ENCODE data around the gene MAN1A2. TPM values are rescaled to one million over a fixed set of nuclear protein-coding genes. Genes with fewer than 3 reads are reported as not detected.

Gene MAN1A2
- total RNA-seq, 1 experiment from 2014 or later, result 28.7 TPM

DNA sequence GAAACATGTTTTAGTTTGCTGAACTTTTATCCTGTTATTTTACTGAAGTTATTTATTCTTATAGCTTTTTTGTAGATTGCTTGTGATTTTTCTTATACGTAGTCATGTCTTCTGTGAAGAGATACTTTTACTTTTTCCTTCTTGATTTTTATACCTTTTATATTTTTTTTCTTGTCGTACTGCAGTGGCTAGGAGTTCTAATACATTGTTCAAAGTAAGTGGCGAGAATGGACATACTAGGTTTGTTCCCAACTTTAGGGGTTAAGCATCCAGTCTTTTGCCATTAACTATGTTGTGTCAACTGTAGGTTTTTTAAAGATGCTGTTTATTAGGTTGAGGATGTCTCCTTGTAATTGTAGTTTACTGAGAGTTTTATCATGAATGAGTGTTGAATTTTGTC is 36.3 kb downstream of the MAN1A2 start:
- TF ChIP-seq TCF7L2 (IDR thresholded peaks at IDR 0.05; ENCODE audit: low read depth, low read length) (no peak), POLR2AphosphoS5 (IDR thresholded peaks at IDR 0.05; ENCODE audit: low read depth, low read length) (no peak), SIN3A (IDR thresholded peaks at IDR 0.05; ENCODE audit: borderline replicate concordance, insufficient read depth, low read depth, low read length) (no peak)
- TF ChIP-seq, protein P1, sequence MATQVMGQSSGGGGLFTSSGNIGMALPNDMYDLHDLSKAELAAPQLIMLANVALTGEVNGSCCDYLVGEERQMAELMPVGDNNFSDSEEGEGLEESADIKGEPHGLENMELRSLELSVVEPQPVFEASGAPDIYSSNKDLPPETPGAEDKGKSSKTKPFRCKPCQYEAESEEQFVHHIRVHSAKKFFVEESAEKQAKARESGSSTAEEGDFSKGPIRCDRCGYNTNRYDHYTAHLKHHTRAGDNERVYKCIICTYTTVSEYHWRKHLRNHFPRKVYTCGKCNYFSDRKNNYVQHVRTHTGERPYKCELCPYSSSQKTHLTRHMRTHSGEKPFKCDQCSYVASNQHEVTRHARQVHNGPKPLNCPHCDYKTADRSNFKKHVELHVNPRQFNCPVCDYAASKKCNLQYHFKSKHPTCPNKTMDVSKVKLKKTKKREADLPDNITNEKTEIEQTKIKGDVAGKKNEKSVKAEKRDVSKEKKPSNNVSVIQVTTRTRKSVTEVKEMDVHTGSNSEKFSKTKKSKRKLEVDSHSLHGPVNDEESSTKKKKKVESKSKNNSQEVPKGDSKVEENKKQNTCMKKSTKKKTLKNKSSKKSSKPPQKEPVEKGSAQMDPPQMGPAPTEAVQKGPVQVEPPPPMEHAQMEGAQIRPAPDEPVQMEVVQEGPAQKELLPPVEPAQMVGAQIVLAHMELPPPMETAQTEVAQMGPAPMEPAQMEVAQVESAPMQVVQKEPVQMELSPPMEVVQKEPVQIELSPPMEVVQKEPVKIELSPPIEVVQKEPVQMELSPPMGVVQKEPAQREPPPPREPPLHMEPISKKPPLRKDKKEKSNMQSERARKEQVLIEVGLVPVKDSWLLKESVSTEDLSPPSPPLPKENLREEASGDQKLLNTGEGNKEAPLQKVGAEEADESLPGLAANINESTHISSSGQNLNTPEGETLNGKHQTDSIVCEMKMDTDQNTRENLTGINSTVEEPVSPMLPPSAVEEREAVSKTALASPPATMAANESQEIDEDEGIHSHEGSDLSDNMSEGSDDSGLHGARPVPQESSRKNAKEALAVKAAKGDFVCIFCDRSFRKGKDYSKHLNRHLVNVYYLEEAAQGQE (IDR thresholded peaks at IDR 0.05; ENCODE audit: insufficient read depth in 1 of 2, low read depth in 2 of 2, low read length in 1 of 2), result no peak
- TF ChIP-seq, protein P2, sequence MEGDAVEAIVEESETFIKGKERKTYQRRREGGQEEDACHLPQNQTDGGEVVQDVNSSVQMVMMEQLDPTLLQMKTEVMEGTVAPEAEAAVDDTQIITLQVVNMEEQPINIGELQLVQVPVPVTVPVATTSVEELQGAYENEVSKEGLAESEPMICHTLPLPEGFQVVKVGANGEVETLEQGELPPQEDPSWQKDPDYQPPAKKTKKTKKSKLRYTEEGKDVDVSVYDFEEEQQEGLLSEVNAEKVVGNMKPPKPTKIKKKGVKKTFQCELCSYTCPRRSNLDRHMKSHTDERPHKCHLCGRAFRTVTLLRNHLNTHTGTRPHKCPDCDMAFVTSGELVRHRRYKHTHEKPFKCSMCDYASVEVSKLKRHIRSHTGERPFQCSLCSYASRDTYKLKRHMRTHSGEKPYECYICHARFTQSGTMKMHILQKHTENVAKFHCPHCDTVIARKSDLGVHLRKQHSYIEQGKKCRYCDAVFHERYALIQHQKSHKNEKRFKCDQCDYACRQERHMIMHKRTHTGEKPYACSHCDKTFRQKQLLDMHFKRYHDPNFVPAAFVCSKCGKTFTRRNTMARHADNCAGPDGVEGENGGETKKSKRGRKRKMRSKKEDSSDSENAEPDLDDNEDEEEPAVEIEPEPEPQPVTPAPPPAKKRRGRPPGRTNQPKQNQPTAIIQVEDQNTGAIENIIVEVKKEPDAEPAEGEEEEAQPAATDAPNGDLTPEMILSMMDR (IDR thresholded peaks at IDR 0.05), result no peak
- no peaks in the 10 kb centered on the region; the same call in 1 of the 2 replicates for H3K36me3 ChIP-seq (ENCODE audit: control insufficient read depth, insufficient read depth, low read length)
- intact Hi-C loops (cut with micrococcal nuclease; ENCODE audit: unreplicated experiment), result no loop called here
- ChIA-PET CTCF (no interaction called here), POLR2A (no interaction called here)
- no peak overlapping the region for H3K4me3 ChIP-seq (ENCODE audit: low read depth in 2 of 2, low read length in 2 of 2)
- no TSS peak for BruUV-seq (replicated peaks)
- in situ Hi-C loops (cut with HindIII; ENCODE audit: low pct_unique_long_range_greater_than_20kb, low sequenced_read_pairs), result no loop called here
- no peaks in the 10 kb centered on the region for H3K27me3 ChIP-seq (ENCODE audit: control insufficient read depth, insufficient read depth, low read length)
- ATAC-seq, result no peak
- H3K4me1 ChIP-seq (ENCODE audit: control insufficient read depth, insufficient read depth, low read length), result no peaks in the 10 kb centered on the region
- no peaks in the 10 kb centered on the region for H3K9me3 ChIP-seq (ENCODE audit: control insufficient read depth, insufficient read depth, low read depth, low read length)
- H3K27ac ChIP-seq (ENCODE audit: low read length), result no peak overlapping the region
- DNase-seq (ENCODE audit: low read depth, low spot score), result no peak

DNA sequence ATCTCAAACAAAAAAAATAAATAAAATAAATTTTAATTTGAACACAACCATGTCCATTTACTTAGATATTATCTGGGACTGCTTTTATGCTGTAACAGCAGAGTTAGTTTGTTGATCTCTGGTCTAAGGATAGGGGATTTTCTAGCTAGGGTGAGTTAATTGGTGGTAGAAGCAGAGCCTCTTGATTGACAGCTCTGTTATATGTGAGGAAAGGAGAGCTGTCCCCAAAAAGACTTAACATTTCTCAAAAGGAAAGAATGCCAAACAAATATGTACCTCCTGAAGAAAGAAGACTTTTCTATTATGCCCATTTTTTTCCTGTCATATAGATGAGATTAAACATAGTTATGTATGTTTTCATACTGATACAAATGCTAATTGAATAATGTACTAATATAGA is 37.8 kb downstream of the MAN1A2 start:
- Histone ChIP-seq H3K9me3 (ENCODE audit: control insufficient read depth, insufficient read depth, low read depth, low read length) (no peaks in the 10 kb centered on the region), H3K4me1 (ENCODE audit: control insufficient read depth, insufficient read depth, low read length) (no peaks in the 10 kb centered on the region), H3K36me3 (ENCODE audit: control insufficient read depth, insufficient read depth, low read length) (no peaks in the 10 kb centered on the region; the same call in 1 of the 2 replicates), H3K4me3 (ENCODE audit: low read depth in 2 of 2, low read length in 2 of 2) (no peak overlapping the region), H3K27me3 (ENCODE audit: control insufficient read depth, insufficient read depth, low read length) (no peaks in the 10 kb centered on the region), H3K27ac (ENCODE audit: low read length) (no peak overlapping the region)
- DNase-seq (ENCODE audit: low read depth, low spot score) (no peak), ATAC-seq (no peak)
- BruUV-seq (replicated peaks), result no TSS peak
- intact Hi-C loops (cut with micrococcal nuclease; ENCODE audit: unreplicated experiment) (no loop called here), in situ Hi-C loops (cut with HindIII; ENCODE audit: low pct_unique_long_range_greater_than_20kb, low sequenced_read_pairs) (no loop called here)
- TF ChIP-seq SIN3A (IDR thresholded peaks at IDR 0.05; ENCODE audit: borderline replicate concordance, insufficient read depth, low read depth, low read length) (no peak), POLR2AphosphoS5 (IDR thresholded peaks at IDR 0.05; ENCODE audit: low read depth, low read length) (no peak), TCF7L2 (IDR thresholded peaks at IDR 0.05; ENCODE audit: low read depth, low read length) (no peak)
- TF ChIP-seq, protein P2 (IDR thresholded peaks at IDR 0.05), result no peak
- TF ChIP-seq, protein P1 (IDR thresholded peaks at IDR 0.05; ENCODE audit: insufficient read depth in 1 of 2, low read depth in 2 of 2, low read length in 1 of 2), result no peak
- ChIA-PET CTCF (no interaction called here), POLR2A (no interaction called here)

All from Panc1 (cell line).